Gastroesophageal sphincter (tissue), 3 donors: ENCODE measurements around the gene KCTD2.

ENCODE experiments used
- EP300 ChIP-seq: sonication (generic); formaldehyde crosslinking; IDR thresholded peaks from one replicate; pipeline ENCODE4 v1.6.1; 2017; ENCODE audit warnings: antibody characterized with exemption, mild to moderate bottlenecking
- POLR2A ChIP-seq, 2 donors: fragments of 450-650 bp; IDR thresholded peaks; one replicate each; pipeline ENCODE4 v1.6.1; 2017; ENCODE audit warnings: antibody characterized with exemption in 2 of 2, mild to moderate bottlenecking in 2 of 2, moderate library complexity in 1 of 2
- POLR2AphosphoS5 ChIP-seq: sonication (generic); formaldehyde crosslinking; IDR thresholded peaks from one replicate; pipeline ENCODE4 v1.6.1; 2017; ENCODE audit warnings: antibody characterized with exemption
- TF ChIP-seq, protein P1 (sequence below), 4 experiments: fragments of 200-600 bp in 2 of 4; fragments of 450-650 bp in 2 of 4; sonication (generic) in 1 of 4; IDR thresholded peaks; one replicate each; pipeline ENCODE4 v1.5.1; 2017 to 2019; ENCODE audit warnings: antibody characterized with exemption in 4 of 4, mild to moderate bottlenecking in 2 of 4, moderate library complexity in 2 of 4

DNA sequence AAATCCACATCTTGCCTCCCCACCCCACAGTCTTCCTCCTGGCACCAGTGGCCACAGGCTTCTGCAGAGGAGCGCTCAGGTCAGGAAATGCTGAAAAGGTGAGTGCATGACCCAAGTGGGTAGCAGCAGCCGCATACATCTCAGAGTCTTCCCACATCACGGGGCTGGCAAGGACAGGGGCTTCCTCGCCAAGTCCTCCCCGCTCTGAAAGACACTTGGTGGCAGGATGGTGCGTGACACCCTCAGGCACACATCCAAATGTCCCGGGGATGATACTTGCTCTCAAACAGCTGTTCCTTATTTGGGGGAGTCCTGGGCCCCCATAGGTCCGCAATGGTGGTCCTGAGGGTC lies 32.0 kb downstream of the KCTD2 start:
- no peak for TF ChIP-seq POLR2A (IDR thresholded peaks at IDR 0.05)
- TF ChIP-seq, protein P1, sequence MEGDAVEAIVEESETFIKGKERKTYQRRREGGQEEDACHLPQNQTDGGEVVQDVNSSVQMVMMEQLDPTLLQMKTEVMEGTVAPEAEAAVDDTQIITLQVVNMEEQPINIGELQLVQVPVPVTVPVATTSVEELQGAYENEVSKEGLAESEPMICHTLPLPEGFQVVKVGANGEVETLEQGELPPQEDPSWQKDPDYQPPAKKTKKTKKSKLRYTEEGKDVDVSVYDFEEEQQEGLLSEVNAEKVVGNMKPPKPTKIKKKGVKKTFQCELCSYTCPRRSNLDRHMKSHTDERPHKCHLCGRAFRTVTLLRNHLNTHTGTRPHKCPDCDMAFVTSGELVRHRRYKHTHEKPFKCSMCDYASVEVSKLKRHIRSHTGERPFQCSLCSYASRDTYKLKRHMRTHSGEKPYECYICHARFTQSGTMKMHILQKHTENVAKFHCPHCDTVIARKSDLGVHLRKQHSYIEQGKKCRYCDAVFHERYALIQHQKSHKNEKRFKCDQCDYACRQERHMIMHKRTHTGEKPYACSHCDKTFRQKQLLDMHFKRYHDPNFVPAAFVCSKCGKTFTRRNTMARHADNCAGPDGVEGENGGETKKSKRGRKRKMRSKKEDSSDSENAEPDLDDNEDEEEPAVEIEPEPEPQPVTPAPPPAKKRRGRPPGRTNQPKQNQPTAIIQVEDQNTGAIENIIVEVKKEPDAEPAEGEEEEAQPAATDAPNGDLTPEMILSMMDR (IDR thresholded peaks at IDR 0.05) = no peak
- TF ChIP-seq EP300 = no peak
- no peak for TF ChIP-seq POLR2AphosphoS5
